IPS-15b (cell line): ENCODE data around the gene STARD4.

ENCODE experiments used
- H3K27me3 ChIP-seq: one replicate; pipeline ENCODE4 v1.6.1; 2013; ENCODE audit warnings: low read length; ENCODE audit not compliant: control insufficient read depth, insufficient read depth
- H3K36me3 ChIP-seq: one replicate; pipeline ENCODE4 v1.6.1; 2013; ENCODE audit warnings: low read length; ENCODE audit not compliant: control insufficient read depth, insufficient read depth
- H3K4me1 ChIP-seq: one replicate; pipeline ENCODE4 v1.6.1; 2013; ENCODE audit warnings: mild to moderate bottlenecking, low read length; ENCODE audit not compliant: control insufficient read depth, insufficient read depth
- H3K4me3 ChIP-seq: one replicate; pipeline ENCODE4 v1.5.1; 2013; ENCODE audit warnings: low read depth, low read length
- H3K9ac ChIP-seq: one replicate; pipeline ENCODE4 v1.6.1; 2013; ENCODE audit warnings: low read depth, mild to moderate bottlenecking, low read length
- H3K9me3 ChIP-seq: one replicate; pipeline ENCODE4 v1.6.1; 2013; ENCODE audit warnings: mild to moderate bottlenecking, low read length; ENCODE audit not compliant: control insufficient read depth, insufficient read depth

Gene STARD4

DNA sequence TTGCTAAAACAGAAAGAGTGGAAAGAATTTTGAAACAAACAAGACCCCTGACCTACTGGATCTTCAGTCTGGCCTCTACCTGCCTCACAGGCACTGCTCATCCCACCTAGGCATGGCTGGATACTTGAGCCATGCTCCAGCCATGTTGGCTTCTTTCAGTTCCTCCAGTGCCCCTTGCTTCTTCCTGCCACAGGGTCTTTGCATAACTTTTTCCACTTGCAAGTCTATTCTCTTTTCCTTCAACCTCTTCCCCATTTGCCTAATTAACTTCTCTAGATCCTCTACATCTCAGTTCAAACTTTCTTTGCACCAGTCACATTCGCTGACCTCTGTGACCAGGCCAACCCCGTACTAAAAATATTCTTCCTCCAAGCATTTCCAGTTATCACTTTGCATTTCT lies 50.4 kb downstream of the STARD4 start:
- Histone ChIP-seq H3K9me3 (no peaks in the 10 kb centered on the region), H3K36me3 (no peaks in the 10 kb centered on the region), H3K4me1 (peaks cover 9% of the 10 kb centered on the region), H3K27me3 (no peaks in the 10 kb centered on the region), H3K4me3 (no peak overlapping the region), H3K9ac (no peak overlapping the region)

DNA sequence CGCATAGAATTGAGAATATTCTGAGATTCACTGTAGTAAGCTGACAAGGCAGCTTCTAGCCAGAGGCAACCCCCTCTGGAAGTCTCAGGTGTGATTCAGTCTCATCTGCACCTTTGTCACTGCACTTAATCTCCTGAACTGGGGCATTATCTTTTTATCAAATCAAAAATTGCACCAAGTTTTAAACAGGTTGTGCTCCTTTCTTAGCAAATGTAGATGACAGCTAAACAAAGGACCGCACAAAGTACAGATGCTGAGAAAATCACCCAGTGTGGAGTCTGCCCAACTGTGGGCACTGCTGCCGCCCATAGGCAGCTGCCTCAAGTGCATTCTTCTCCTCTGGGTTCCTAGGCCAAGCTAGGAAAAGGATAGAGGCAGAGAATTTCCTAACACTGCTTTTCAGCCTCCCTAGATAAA lies 51.1 kb downstream of the STARD4 start:
- Histone ChIP-seq H3K9me3 (no peaks in the 10 kb centered on the region), H3K9ac (no peak overlapping the region), H3K36me3 (no peaks in the 10 kb centered on the region), H3K4me3 (no peak overlapping the region), H3K27me3 (no peaks in the 10 kb centered on the region), H3K4me1 (peaks cover 9% of the 10 kb centered on the region)

DNA sequence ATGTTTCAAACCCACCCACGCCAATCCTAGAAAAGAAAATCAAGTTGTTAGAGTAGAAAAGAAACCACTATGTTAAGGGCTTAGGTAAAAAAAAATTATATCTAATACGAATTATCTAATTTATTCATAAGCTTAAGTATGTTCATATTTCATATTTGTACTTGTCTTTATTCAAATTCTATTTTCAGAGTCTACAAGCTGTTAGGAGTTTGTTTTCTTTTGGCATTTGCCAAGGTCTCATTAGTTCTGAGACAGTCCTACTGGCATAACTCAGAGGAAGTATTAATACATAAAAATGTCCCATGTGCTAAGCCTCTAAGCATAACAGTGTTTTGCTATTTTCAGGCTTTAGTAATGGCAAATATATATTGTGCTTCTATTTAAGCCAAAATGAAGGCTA lies 57.6 kb downstream of the STARD4 start:
- no peak overlapping the region for H3K4me3 ChIP-seq
- H3K9me3 ChIP-seq: no peaks in the 10 kb centered on the region
- H3K4me1 ChIP-seq: no peaks in the 10 kb centered on the region
- no peaks in the 10 kb centered on the region for H3K36me3 ChIP-seq
- H3K9ac ChIP-seq: no peak overlapping the region
- no peaks in the 10 kb centered on the region for H3K27me3 ChIP-seq

DNA sequence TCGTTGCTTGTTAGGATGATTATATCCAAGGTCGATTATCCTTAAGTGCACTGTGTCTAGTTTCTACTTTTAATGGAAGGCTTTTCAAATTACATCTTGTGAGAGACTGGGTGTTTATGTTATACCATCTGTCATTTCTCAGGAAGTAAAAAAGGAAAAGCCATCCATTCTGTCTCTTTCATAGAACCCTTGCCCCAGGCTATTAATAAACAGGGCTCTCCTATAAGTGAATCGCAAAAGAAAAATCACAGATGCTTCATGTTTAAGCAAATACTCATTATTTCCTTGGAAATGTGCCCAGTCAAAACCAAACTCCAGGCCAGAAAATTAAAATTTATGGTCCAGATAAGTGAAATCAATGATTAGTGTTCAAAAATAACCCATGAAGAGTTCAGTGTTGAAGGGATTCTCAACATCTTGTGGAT lies 58.1 kb downstream of the STARD4 start:
- H3K36me3 ChIP-seq: no peaks in the 10 kb centered on the region
- no peaks in the 10 kb centered on the region for H3K4me1 ChIP-seq
- H3K9me3 ChIP-seq: no peaks in the 10 kb centered on the region
- no peak overlapping the region for H3K9ac ChIP-seq
- no peak overlapping the region for H3K4me3 ChIP-seq
- no peaks in the 10 kb centered on the region for H3K27me3 ChIP-seq

DNA sequence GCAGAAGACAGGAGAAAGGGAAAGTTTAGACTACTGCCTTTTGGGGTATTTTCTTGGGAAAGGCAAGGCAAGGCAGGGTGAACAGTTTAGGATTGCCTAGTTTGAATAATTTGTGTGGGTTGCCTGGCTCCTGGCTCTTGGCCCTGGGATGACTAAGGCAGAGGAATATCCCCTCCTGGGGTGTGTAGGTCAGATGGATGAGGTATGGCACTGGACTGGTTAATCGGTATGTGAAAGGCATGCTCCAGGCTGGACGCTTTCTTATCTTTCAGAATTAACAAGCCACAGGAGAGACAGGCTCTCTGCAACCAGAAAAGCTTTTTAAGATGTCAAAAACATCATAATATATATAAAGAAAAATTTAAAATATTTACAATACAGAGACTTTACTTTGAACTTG lies 58.6 kb downstream of the STARD4 start:
- no peaks in the 10 kb centered on the region for H3K4me1 ChIP-seq
- no peak overlapping the region for H3K9ac ChIP-seq

DNA sequence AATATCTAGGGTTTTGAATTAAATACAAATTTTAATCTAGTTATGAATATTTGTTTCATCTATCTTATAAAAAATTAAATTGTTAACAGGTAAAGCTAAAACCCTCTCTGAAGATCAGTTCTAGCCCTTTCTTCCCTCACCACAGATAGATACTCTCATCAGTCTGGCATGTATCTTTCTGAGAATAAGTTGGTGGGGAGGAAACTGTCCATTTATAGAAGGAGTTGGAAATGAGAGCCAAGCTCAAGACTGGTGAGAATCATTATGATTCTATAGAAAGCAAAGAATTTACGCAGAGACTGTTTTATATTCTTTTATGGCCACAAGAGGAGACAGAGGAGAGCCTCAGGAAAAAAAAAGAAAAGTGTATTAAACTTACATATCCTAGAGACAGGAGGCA lies 59.0 kb downstream of the STARD4 start:
- Histone ChIP-seq H3K4me1 (no peaks in the 10 kb centered on the region), H3K4me3 (no peak overlapping the region), H3K36me3 (no peaks in the 10 kb centered on the region), H3K27me3 (no peaks in the 10 kb centered on the region), H3K9ac (no peak overlapping the region), H3K9me3 (no peaks in the 10 kb centered on the region)

More for the DNA sequence above, 58.6 kb downstream of the STARD4 start:
- Histone ChIP-seq H3K9me3 (no peaks in the 10 kb centered on the region), H3K4me3 (no peak overlapping the region), H3K27me3 (no peaks in the 10 kb centered on the region), H3K36me3 (no peaks in the 10 kb centered on the region)

DNA sequence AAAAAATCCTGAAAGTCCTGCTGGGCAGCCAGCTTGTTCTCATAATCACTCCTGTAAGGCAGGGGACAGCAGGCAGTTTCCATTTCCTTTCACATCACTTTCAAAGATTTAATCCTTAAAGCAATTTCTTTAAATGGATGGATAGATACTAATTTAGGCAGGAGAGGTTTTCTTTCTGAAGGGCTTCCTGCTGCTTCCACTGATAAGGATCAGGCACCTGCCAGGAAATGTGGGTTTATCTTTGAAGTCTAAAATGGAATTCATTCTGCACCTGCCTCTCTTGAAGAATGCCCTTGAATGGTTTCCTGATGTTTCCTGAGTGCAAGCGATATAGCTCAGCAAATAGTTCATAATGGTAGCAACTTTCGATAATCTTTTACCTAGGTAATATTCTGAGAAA lies 64.5 kb downstream of the STARD4 start:
- Histone ChIP-seq H3K36me3 (no peaks in the 10 kb centered on the region), H3K27me3 (no peaks in the 10 kb centered on the region), H3K4me3 (no peak overlapping the region), H3K9me3 (no peaks in the 10 kb centered on the region), H3K9ac (no peak overlapping the region), H3K4me1 (no peaks in the 10 kb centered on the region)

DNA sequence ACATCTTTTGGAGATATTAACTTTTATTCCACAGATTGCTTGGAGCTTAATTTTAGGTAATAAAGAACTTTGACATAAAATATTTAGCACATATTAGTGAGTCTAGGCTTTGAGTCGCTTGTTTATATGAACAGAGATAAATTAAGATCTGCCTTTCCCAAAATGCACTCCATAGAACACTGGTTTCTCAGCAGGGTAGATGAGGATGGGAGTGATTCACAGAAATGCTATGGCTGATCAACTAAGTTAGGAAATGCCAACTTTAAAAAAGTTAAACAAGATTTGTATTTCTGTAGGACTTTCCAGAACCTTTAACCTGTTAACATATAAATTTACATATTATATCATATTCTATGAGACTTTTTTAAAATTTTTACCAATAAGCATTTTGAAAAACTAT lies 65.2 kb downstream of the STARD4 start:
- Histone ChIP-seq H3K9ac (no peak overlapping the region), H3K27me3 (no peaks in the 10 kb centered on the region)

More for the DNA sequence above, 65.2 kb downstream of the STARD4 start:
- no peaks in the 10 kb centered on the region for H3K36me3 ChIP-seq
- no peaks in the 10 kb centered on the region for H3K4me1 ChIP-seq
- H3K9me3 ChIP-seq: no peaks in the 10 kb centered on the region
- no peak overlapping the region for H3K4me3 ChIP-seq
